Posterior cingulate gyrus (tissue), 11 donors: ENCODE measurements around the gene ADIRF.
"Not testable (repeated sequence)": the region's sequence is repeated elsewhere in the genome, so short reads cannot be mapped to it uniquely, and the experiment has no call there.

Experiments
- DNase-seq, 10 donors: peaks; one replicate each; pipeline versions ENCODE4 v3.0.0 to v3.0.0-alpha.2; 2020 to 2021; ENCODE audit warnings: mixed read lengths in 3 of 10
- intact Hi-C: fragments of 100-400 bp; cut with DNase I; formaldehyde crosslinking; loops from one replicate; pipeline ENCODE4 v1.15.1; 2023

The ADIRF gene

GRCh38 chr10:86968271-86968993 is at the start of gene ADIRF:
TSS of gene ADIRF (plus strand) at chr10:86968482. CDS start at chr10:86968545, 63 bp downstream.
- peak in 2 of 10 donors; percentile 80 to 86 for DNase-seq
- intact Hi-C loops = loop anchor here (5.0 kb wide), 1 partner anchor 129 kb away; the partner anchor contains the start of gene SHLD2

- intact Hi-C loops = no loop called here
- DNase-seq = no peak
Measured at GRCh38 chr10:86922553-86922961, 45.7 kb upstream of the ADIRF start.

- DNase-seq = no peak
- intact Hi-C loops = no loop called here
Measured at GRCh38 chr10:86929468-86930380, 38.6 kb upstream of the ADIRF start.

- intact Hi-C loops = no loop called here
- no peak for DNase-seq
Measured at GRCh38 chr10:86931872-86932271, 36.4 kb upstream of the ADIRF start.

- no peak for DNase-seq
Measured at GRCh38 chr10:86932674-86933073, 35.6 kb upstream of the ADIRF start.

GRCh38 chr10:86934162-86934711 is 34.0 kb upstream of the ADIRF start:
- DNase-seq, intact Hi-C loops: not testable (repeated sequence)

More at GRCh38 chr10:86932674-86933073, 35.6 kb upstream of the ADIRF start:
- intact Hi-C loops = no loop called here

GRCh38 chr10:86936661-86937501 is 31.4 kb upstream of the ADIRF start:
- DNase-seq = peak in 1 of 10 donors; percentile 69
- intact Hi-C loops = loop anchor here (5.0 kb wide), 1 partner anchor 210 kb away; no protein-coding TSS in a partner anchor

- intact Hi-C loops = loop anchor here (5.0 kb wide), 1 partner anchor 210 kb away; no protein-coding TSS in a partner anchor
- DNase-seq = peak in 1 of 10 donors; percentile 46
Measured at GRCh38 chr10:86937502-86938154, 30.7 kb upstream of the ADIRF start.

GRCh38 chr10:86938260-86938659 is 30.0 kb upstream of the ADIRF start:
- intact Hi-C loops = loop anchor here (5.0 kb wide), 1 partner anchor 209 kb away; no protein-coding TSS in a partner anchor
- DNase-seq = peak in 1 of 10 donors; percentile 72

GRCh38 chr10:86940076-86940475 is 28.2 kb upstream of the ADIRF start:
- intact Hi-C loops = not testable (repeated sequence)
- DNase-seq = peak in 1 of 10 donors; percentile 21

GRCh38 chr10:86940677-86941076 is 27.6 kb upstream of the ADIRF start:
- peak in 1 of 10 donors; percentile 77 for DNase-seq
- intact Hi-C loops = no loop called here

- DNase-seq = peak in 2 of 10 donors; percentile 19 to 35
- intact Hi-C loops = no loop called here
Measured at GRCh38 chr10:86941426-86941825, 26.9 kb upstream of the ADIRF start.

GRCh38 chr10:86941991-86942421 is 26.3 kb upstream of the ADIRF start:
- DNase-seq = peak in 2 of 10 donors; percentile 35 to 83
- intact Hi-C loops = no loop called here

- intact Hi-C loops = no loop called here
Measured at GRCh38 chr10:86942441-86943315, 25.6 kb upstream of the ADIRF start.

GRCh38 chr10:86943316-86944030 is 24.8 kb upstream of the ADIRF start:
- intact Hi-C loops = no loop called here
- DNase-seq = peak in 2 of 10 donors; percentile 72 to 85

More at GRCh38 chr10:86942441-86943315, 25.6 kb upstream of the ADIRF start:
- peak in 2 of 10 donors; percentile 77 to 81 for DNase-seq

- intact Hi-C loops = no loop called here
- peak in 2 of 10 donors; percentile 26 to 66 for DNase-seq
Measured at GRCh38 chr10:86944031-86944419, 24.3 kb upstream of the ADIRF start.

- intact Hi-C loops = no loop called here
Measured at GRCh38 chr10:86944471-86944870, 23.8 kb upstream of the ADIRF start.

More at GRCh38 chr10:86944471-86944870, 23.8 kb upstream of the ADIRF start:
- peak in 1 of 10 donors; percentile 17 for DNase-seq
